BJ (cell line): ENCODE data around the gene OSGEP. TPM values are rescaled to one million over a fixed set of nuclear protein-coding genes. Genes with fewer than 3 reads are reported as not detected.

Source experiments
- CTCF ChIA-PET: fragments of 350-600 bp; formaldehyde crosslinking; extraction: SDS; loops from one replicate; lab custom pipeline; 2021; ENCODE audit warnings: antibody characterized with exemption, inconsistent platforms; lab: Yijun Ruan, JAX
- POLR2A ChIA-PET: fragments of 300-600 bp; sonication (Branson Sonifier 250); formaldehyde crosslinking; extraction: SDS; loops from one replicate; lab custom pipeline; 2021; ENCODE audit warnings: antibody characterized with exemption; lab: Charles Lee
- DNase-seq: peaks from one replicate; pipeline ENCODE4 v3.0.0-alpha.2; 2011; ENCODE audit warnings: low read depth
- H3K27me3 ChIP-seq: 2 replicates; pipeline ENCODE4 v1.6.0; 2011; ENCODE audit warnings: low read length; ENCODE audit not compliant: control insufficient read depth, insufficient read depth
- H3K36me3 ChIP-seq: 2 replicates; pipeline ENCODE4 v1.5.1; 2011; ENCODE audit warnings: low read length; ENCODE audit not compliant: control insufficient read depth, insufficient read depth
- H3K4me3 ChIP-seq: 2 replicates; pipeline ENCODE4 v1.5.1; 2011; ENCODE audit warnings: low read depth, mild to moderate bottlenecking, control low read depth, low read length
- polyA plus RNA-seq: library from polyadenylated mRNA; depleted of rRNA; stranded (reverse); fragments of >200 nt; gene quantifications from 2 replicates; pipeline ENCODE4 v1.2.3, GENCODE V29; 2011
- TF ChIP-seq, protein P1 (sequence below): IDR thresholded peaks from 2 replicates; pipeline ENCODE4 v1.5.1; 2011; ENCODE audit warnings: low read depth, mild to moderate bottlenecking, control low read depth, inconsistent platforms, low read length, moderate library complexity; ENCODE audit not compliant: insufficient read depth

The OSGEP gene
- polyA plus RNA-seq, 1 experiment: 28.9 TPM

DNA sequence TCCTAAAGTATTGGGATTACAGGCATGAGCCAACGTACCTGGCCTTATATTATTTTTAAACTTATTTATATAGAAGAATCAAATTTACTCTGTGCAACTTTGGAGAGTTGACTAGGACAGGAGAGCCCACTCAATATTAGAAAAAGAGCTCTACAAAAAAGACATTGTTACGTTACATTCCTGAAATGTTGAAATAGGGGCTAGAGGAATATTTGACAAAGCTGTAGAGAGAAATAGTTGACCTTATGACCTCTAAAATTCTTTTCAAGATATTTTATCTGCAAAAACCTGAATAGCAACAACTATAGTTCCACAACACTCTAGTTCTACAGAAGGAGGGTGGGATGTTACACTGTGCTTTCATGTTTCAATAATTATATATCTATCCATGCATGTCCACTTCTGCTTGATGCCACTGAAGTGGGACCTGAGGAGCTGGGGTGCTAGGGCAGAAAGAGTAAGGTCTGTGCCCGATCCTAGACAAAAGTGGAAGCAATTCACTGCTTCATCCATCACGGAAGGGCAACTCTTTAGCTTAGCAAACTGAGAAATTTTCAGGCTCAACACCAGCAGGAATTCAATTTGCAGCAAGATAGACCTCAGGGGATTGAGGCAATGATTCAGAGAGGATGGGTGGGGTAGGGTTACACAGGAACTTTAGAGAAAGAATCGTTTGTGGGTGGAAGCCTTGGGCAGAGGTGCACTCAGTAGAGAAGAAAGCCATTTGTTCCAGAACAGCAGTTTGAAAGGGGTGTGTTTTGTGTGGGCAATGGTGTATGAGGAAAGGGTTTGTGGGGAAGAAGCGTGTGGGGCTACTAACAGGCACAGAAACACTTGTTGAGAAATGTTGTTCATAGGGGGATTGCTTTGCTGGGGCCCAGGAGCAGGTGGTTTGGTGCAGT is 34.7 kb upstream of the OSGEP start:
- TF ChIP-seq, protein P1, sequence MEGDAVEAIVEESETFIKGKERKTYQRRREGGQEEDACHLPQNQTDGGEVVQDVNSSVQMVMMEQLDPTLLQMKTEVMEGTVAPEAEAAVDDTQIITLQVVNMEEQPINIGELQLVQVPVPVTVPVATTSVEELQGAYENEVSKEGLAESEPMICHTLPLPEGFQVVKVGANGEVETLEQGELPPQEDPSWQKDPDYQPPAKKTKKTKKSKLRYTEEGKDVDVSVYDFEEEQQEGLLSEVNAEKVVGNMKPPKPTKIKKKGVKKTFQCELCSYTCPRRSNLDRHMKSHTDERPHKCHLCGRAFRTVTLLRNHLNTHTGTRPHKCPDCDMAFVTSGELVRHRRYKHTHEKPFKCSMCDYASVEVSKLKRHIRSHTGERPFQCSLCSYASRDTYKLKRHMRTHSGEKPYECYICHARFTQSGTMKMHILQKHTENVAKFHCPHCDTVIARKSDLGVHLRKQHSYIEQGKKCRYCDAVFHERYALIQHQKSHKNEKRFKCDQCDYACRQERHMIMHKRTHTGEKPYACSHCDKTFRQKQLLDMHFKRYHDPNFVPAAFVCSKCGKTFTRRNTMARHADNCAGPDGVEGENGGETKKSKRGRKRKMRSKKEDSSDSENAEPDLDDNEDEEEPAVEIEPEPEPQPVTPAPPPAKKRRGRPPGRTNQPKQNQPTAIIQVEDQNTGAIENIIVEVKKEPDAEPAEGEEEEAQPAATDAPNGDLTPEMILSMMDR: no peak
- Histone ChIP-seq H3K4me3 (no peak overlapping the region), H3K27me3 (no peaks in the 10 kb centered on the region; the same call in 1 of the 2 replicates), H3K36me3 (no peaks in the 10 kb centered on the region)
- POLR2A ChIA-PET: no interaction called here
- DNase-seq: no peak
- CTCF ChIA-PET: interaction anchor here (1.0 to 1.7 kb wide), 2 partner anchors 14 to 74 kb away, joined by 3 to 4 read pairs; no protein-coding TSS in a partner anchor

DNA sequence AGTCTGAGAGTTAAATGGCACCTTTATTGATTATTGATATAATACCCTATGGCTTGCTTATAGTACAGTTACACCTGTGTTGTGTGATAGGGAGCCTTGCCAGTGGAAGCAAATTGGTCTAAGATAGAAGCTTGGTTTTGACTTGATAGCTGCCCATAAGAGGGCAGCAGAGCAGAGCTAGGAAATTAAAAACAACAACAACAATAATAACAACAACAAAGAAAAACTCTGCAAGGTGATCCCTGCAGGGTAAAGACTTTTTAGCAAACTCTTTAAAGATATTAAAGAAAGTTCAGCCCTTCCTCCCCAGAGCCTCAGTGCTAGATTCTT is 32.7 kb upstream of the OSGEP start:
- ChIA-PET CTCF (interaction anchor here (1.0 kb wide), 1 partner anchor 11 kb away, joined by 3 read pairs; no protein-coding TSS in a partner anchor), POLR2A (no interaction called here)
- Histone ChIP-seq H3K36me3 (no peaks in the 10 kb centered on the region), H3K27me3 (no peaks in the 10 kb centered on the region; the same call in none of the 2 replicates), H3K4me3 (no peak overlapping the region)
- TF ChIP-seq, protein P1: no peak
- no peak for DNase-seq

DNA sequence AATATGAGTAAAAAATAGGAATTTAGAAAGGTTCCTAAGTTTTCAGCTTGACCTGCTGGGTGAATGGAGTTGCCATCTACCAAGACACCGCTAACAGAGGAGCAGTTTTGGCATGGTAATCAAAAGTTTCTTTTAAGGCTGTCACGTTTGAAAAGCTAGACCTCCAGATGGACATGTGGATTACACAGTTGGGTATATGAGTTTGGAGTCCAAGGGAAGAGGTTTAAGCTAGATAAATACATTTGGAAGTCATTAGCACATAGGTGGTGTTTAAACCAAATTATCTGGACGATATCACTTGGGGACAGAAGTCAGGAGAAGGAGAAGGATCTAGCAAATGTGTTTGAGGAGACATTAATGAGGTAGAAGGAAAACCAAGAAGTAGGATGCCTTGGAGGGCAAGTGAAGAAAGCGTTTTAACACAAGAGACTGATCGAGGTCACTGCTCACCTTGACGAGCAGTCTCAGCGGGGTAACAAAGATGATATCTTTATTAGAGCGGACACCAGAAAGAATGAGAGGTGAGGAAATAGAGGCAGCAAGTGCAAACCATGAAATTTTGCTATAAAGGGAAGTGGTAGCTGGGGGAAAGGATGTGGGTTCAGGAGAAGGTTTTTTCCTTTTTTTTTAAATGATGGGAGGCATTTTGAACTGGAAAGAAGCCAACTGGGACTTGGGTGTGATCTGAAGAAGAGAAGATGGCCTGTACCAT is 32.2 kb upstream of the OSGEP start:
- Histone ChIP-seq H3K4me3 (no peak overlapping the region), H3K36me3 (no peaks in the 10 kb centered on the region), H3K27me3 (no peaks in the 10 kb centered on the region; the same call in none of the 2 replicates)
- DNase-seq: no peak
- ChIA-PET POLR2A (no interaction called here), CTCF (interaction anchor here (0.6 to 1.0 kb wide), 2 partner anchors 11 to 1299 kb away, joined by 3 read pairs; no protein-coding TSS in a partner anchor)
- TF ChIP-seq, protein P1: no peak

DNA sequence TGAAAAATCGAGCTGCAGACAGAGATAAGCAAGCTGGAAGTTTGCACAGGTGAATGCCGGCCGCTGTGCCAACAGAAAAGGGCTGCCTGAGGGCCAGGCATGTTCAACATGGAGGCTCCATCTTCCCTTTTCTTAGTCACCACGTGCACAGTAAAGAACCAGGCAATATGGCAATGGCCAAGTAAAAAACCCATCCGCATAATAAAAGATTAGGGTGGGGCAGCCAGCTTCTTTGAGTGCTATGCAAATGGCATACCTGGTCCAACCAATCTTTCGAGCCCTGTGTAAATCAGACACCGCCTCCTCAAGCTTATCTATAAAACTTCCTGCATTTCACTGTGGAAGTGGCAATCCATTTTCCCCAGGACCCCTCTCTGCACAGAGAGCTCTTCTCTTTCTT is 31.3 kb upstream of the OSGEP start:
- CTCF ChIA-PET: no interaction called here
- POLR2A ChIA-PET: no interaction called here
- DNase-seq: no peak
- TF ChIP-seq, protein P1: no peak
- Histone ChIP-seq H3K36me3 (no peaks in the 10 kb centered on the region), H3K27me3 (no peaks in the 10 kb centered on the region; the same call in none of the 2 replicates), H3K4me3 (no peak overlapping the region)

DNA sequence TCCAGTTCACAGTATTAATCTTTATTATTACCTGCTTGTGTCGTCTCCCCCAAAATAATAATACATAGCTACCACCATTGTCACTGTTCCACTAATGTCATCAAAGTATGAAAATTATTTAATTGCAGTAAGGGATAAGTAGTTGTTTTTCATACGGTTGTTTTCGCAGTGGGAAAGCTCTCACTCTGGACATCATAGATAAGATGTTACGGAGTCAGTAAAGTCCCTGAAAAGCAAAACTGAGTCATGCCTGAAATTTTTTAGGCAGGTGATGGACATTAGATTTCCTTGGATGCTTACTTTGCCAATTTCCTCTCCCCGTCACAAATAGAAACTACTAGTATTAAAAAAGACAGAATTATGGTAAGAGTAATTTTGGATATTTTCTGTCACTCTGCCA is 27.8 kb upstream of the OSGEP start:
- Histone ChIP-seq H3K36me3 (no peaks in the 10 kb centered on the region), H3K27me3 (no peaks in the 10 kb centered on the region; the same call in none of the 2 replicates), H3K4me3 (no peak overlapping the region)
- TF ChIP-seq, protein P1: no peak
- POLR2A ChIA-PET: no interaction called here
- CTCF ChIA-PET: interaction anchor here (1.4 kb wide), 1 partner anchor 9 kb away, joined by 3 read pairs; no protein-coding TSS in a partner anchor
- DNase-seq: no peak
